Forelimb muscle (tissue), 1 donor: ENCODE measurements around the gene PDYN. TPM values are rescaled to one million over a fixed set of nuclear protein-coding genes. Genes with fewer than 3 reads are reported as not detected.

ENCODE experiments used
- DNase-seq: peaks from one replicate; pipeline ENCODE4 v3.0.0-alpha.2; 2013; ENCODE audit warnings: low read depth
- polyA plus RNA-seq: library from polyadenylated mRNA; unstranded; fragments of 120-200 nt; gene quantifications from one replicate; pipeline ENCODE4 v1.2.1, GENCODE V29; 2013; ENCODE audit not compliant: insufficient read length

PDYN gene
- polyA plus RNA-seq, 1 donor: not detected

GRCh38 chr20:1952737-1953530, 40.9 kb downstream of the PDYN start:
- no peak for DNase-seq

DNA sequence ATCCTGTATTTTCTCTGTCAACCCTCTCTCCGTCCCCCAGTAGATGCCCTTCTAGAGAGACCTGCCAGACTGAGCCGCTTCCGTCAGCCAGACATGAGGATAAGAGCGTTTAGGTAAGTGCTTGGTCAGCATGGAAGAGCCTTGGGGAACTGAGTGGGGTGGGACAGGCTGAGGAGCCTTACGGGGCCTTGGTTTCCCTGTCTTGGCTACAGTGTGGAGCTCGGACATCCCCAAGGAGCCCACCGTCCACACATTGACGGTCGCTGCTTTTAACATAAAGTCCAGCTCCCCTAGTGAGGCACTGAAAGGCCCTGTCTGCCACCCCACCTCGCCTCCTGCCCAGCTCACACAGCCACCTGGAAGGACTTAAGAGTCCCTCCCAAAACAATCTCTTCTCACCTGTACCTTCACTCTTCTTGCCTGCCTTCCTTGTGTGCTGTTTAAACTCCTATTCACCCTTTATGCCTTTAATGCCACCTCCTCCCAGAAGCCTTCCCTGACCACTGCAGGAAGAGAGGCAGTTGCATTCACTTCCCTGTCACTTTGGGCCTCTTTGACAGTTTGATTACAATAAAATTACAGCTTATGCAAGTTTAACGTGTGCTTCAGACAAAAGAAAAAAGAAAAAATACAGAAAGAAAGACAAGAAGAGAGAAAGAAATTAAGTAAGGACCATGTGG, 42.3 kb downstream of the PDYN start:
- DNase-seq: no peak

- no peak for DNase-seq
Observed at GRCh38 chr20:1950836-1951235, 43.0 kb downstream of the PDYN start.

- DNase-seq: no peak
Observed at GRCh38 chr20:1949347-1950100, 44.3 kb downstream of the PDYN start.

DNA sequence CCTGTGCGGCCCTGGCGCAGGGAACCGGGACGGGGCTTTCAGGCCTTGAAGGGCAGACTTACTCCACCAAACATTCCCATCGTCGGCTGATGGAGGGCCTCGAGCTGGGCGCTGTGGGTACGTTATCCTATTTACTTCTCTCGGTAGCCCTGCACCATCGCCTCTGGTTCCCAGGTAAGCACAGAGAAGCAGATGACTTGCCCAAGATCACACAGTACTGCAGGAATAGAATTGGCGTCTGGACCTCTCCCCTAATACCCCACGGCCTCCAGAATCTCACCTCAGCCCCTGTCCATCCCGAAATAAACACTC, 46.4 kb downstream of the PDYN start:
- no peak for DNase-seq

GRCh38 chr20:1946762-1947534, 46.9 kb downstream of the PDYN start:
- DNase-seq: no peak

DNA sequence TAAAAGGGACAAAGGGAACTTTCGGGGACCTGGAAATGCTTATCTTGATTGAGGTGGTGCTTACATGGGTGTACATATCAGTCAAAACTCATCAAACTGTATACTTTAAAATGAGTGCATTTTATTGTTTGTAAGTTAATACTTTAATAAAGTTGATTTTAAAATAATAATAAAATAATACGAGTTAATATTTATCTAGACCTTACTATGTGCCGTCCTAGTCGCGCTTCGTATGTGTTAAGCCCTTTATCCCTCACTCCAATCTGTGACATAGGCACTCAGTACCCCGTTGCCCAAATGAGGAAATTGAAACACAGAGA, 47.5 kb downstream of the PDYN start:
- no peak for DNase-seq

- no peak for DNase-seq
Observed at GRCh38 chr20:1945660-1946059, 48.2 kb downstream of the PDYN start.

DNA sequence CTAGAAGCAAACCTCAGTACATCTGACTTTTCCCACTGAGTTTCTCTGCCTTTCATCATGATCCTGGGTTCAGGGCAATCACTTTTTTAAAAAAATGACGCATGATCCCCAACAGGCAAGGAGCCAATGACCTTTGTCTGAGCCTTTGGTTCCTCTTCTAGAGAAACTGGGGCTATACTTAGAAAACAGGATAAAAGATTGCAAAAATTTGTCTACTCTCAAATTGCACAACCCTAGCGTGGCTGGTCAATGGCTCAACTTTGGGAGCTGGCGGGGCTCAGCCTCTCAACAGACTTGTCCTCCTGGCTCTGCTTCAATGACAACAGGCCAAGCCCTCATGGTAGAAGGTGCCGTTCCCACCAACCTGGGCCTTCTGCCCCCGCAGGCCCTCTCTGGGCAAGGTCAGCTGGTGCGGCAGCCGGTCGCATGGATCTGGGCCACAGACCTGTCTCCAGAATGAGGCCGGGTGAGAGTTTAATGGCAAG, 48.7 kb downstream of the PDYN start:
- no peak for DNase-seq

DNA sequence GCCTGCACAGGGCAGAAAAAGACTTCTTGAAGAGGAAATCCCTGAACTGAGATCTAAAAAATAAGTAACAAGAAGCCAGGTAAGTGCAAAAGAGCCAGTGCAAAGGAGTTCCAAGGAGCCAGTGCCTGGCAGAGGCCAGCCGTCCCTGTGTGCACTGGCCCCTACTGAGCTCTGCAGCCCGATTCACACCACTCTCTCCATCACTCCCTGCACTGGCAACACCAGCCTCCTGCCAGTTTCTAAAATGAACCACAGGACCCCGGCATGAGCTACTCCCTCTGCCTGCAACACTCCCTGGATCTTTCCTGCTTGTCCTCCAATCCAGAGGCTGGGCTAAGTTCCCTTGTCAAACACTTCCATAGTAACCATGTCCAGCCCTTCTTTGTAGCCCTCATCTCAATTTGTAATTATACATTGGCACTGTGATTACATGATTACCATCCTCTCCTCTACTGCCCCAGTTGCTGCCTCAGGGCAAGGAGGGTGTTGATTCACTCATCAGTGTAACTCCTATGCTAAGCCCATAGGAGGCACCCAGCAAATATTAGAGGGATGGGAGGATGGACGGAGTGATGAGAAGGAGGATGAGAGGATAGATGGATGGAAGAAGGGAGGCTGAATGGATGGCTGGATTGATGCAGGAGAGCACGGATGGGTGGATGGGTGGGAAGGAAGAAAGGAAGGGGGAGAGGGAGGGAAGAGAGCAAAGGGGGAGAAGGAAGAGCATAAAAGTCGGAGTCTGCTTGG, 49.3 kb downstream of the PDYN start:
- no peak for DNase-seq

- no peak for DNase-seq
Observed at GRCh38 chr20:1943275-1944002, 50.4 kb downstream of the PDYN start.

DNA sequence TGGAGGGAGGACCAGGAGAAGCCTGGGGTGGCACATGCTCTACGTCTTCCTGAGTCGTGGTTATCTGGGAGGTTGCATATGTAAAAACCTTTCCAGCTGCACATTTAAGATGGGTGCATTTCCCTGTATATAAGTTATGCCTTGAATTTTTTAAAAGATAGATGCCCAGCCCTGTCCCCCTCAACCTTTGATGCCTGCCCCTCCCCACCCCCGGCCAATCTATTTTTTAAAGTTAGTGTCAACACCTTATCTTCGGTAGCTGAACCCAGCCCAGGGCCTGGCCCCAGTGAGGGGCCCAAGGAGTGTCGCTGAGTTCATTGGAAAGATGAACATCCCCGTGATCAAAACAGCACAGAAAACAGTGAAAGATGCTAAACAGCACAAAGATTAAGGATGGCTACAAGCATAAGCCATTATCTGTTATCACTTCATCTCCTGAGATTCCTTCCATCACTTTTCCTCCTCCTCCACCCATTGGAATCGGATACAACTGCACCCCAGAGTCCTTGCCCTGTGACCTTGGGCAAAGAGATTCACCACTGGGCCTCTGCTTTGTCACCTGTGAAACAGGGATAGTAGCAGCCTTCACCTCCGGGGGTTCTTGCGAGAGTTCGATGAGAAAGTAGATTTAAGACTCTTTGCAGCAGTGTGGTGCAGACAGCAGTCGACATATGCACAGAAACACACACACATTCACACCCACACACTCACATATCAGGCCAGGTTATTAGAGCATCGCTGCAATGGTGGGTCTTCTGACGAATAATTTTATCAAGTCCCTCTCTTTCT, 51.2 kb downstream of the PDYN start:
- DNase-seq: no peak

DNA sequence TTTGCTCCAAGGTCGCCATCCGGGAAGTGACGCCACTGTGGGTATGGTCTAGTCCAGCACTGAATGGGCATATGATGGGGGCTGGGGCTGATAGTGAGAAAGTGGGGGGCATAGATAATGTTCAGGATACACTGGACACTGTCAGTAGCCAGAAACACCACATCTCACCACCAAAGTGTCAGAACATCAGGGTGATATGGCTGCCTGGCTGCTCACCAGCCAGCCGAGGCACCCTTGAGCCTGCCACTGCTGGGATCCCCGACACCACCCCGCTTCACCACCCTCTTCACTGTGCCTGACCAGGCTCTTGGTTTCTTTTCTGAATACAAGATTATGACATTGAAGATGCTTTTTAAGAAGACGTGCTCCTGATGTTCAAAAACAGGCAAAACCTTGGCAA, 51.8 kb downstream of the PDYN start:
- no peak for DNase-seq

DNA sequence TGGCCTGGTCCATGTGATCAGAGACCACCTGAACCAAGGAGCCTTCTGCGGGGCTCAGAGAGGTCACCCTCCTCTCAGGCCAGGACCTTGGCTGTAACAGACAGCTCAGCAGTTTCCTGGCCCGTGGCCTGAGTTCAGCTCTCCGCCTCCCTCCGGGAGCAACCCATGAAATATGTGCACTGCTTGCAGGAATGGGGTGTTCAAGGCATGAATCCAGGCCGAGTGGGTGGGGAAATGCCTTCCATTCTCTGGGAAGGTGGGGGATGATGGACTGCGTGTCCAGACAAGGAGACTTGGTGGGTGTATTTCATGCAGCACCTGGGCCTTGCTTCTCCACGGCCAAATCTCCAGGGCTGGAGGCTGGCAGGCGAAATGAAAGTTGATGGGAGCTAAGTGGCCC, 52.6 kb downstream of the PDYN start:
- DNase-seq: no peak

GRCh38 chr20:1940581-1940980, 53.3 kb downstream of the PDYN start:
- DNase-seq: no peak

- DNase-seq: no peak
Observed at GRCh38 chr20:1939270-1939595, 54.6 kb downstream of the PDYN start.

- no peak for DNase-seq
Observed at GRCh38 chr20:1938464-1939269, 55.2 kb downstream of the PDYN start.

- no peak for DNase-seq
Observed at GRCh38 chr20:1937316-1937976, 56.4 kb downstream of the PDYN start.
